Measurements from ENCODE around the gene RRM2.

DNA sequence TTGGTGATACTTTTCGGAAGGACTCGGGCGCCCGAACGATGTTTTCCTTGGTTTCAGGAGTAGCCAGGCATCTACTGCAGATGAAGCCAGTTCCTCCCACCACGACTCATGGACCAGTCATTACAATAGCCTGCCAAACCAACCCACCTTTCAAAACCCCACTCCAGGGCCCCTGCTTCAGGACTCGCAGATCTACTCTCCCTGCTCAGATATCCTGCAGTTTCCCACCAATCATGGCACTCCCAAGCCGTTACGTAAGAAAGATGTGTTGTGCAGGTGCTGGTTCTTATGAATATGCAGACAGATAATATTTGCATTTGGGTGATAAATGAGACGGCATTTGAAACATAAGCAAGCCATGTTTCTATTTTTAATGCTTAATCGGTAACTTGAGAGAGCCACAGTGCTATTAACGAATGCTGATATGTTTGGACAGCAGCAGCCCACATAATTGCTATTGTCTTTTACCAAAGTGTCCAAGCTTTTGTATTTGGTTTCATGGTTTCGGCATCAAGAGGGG, 38.8 kb upstream of the RRM2 start:
- TF ChIP-seq, protein P1, sequence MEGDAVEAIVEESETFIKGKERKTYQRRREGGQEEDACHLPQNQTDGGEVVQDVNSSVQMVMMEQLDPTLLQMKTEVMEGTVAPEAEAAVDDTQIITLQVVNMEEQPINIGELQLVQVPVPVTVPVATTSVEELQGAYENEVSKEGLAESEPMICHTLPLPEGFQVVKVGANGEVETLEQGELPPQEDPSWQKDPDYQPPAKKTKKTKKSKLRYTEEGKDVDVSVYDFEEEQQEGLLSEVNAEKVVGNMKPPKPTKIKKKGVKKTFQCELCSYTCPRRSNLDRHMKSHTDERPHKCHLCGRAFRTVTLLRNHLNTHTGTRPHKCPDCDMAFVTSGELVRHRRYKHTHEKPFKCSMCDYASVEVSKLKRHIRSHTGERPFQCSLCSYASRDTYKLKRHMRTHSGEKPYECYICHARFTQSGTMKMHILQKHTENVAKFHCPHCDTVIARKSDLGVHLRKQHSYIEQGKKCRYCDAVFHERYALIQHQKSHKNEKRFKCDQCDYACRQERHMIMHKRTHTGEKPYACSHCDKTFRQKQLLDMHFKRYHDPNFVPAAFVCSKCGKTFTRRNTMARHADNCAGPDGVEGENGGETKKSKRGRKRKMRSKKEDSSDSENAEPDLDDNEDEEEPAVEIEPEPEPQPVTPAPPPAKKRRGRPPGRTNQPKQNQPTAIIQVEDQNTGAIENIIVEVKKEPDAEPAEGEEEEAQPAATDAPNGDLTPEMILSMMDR (IDR thresholded peaks at IDR 0.05; ENCODE audit: low read length) = no peak
- TF ChIP-seq EZH2 (optimal IDR thresholded peaks at IDR 0.05; ENCODE audit: low read depth, low read length) = no peak
- no peak for TF ChIP-seq EZH2phosphoT487 (IDR thresholded peaks at IDR 0.05; ENCODE audit: low read length)

All from MM.1S (cell line).